PC-9 (cell line): ENCODE data around the gene STAMBP.

Experiments used
- CTCF ChIP-seq: fragments of 200-600 bp; sonication (generic); conservative IDR thresholded peaks from 2 replicates; pipeline ENCODE4 v1.6.1; 2017; ENCODE audit warnings: mixed run types, antibody characterized with exemption, mild to moderate bottlenecking, moderate library complexity
- EZH2 ChIP-seq: fragments of 200-600 bp; sonication (generic); IDR thresholded peaks from 2 replicates; pipeline ENCODE4 v1.8.0; 2017; ENCODE audit warnings: antibody characterized with exemption, low read depth

- no peak for TF ChIP-seq CTCF
- TF ChIP-seq EZH2, result no peak
These were observed 56.6 kb downstream of the STAMBP start for GRCh38 chr2:73885406-73885805.
